Tibial artery (tissue), 4 donors: Measurements from ENCODE around the gene KRTAP3-2.

ENCODE experiments used
- DNase-seq, 2 donors: peaks; one replicate each; pipeline ENCODE4 v3.0.0-alpha.2; 2019
- H3K27ac ChIP-seq, 2 donors: fragments of 200-600 bp; sonication (generic) in 1 of 2; 1 replicate in 1 of 2; 2 replicates in 1 of 2; pipeline ENCODE4 v1.5.1; 2018 to 2019; ENCODE audit warnings: mild to moderate bottlenecking in 1 of 2
- H3K27me3 ChIP-seq, 2 donors: fragments of 200-600 bp; sonication (generic) in 1 of 2; one replicate each; pipeline versions ENCODE4 v1.5.1 to v1.6.0; 2016 to 2019
- H3K36me3 ChIP-seq, 3 donors: fragments of 200-600 bp; sonication (generic) in 2 of 3; one replicate each; pipeline ENCODE4 v1.5.1; 2016 to 2019; ENCODE audit warnings: mild to moderate bottlenecking in 2 of 3
- H3K4me1 ChIP-seq, 4 donors: fragments of 200-600 bp; sonication (generic) in 2 of 4; 1 replicate in 3 of 4; 2 replicates in 1 of 4; pipeline ENCODE4 v1.5.1; 2016 to 2019
- H3K4me3 ChIP-seq, 2 donors: fragments of 200-600 bp; sonication (generic) in 1 of 2; 1 replicate in 1 of 2; 2 replicates in 1 of 2; pipeline ENCODE4 v1.5.1; 2018 to 2019; ENCODE audit warnings: mild to moderate bottlenecking in 2 of 2
- H3K9me3 ChIP-seq, 3 donors: fragments of 200-600 bp; sonication (generic) in 1 of 3; one replicate each; pipeline ENCODE4 v1.5.1; 2016 to 2019
- intact Hi-C: fragments of 100-400 bp; cut with DNase I; formaldehyde crosslinking; loops from one replicate; pipeline ENCODE4 v1.15.0; 2023; ENCODE audit warnings: low total_unique reads
- TF ChIP-seq, protein P1 (sequence below), 2 experiments: fragments of 200-600 bp in 1 of 2; fragments of 450-650 bp in 1 of 2; IDR thresholded peaks; one replicate each; pipeline ENCODE4 v1.5.1; 2017 to 2019; ENCODE audit warnings: antibody characterized with exemption in 2 of 2, mild to moderate bottlenecking in 1 of 2, moderate library complexity in 1 of 2

Gene KRTAP3-2

DNA sequence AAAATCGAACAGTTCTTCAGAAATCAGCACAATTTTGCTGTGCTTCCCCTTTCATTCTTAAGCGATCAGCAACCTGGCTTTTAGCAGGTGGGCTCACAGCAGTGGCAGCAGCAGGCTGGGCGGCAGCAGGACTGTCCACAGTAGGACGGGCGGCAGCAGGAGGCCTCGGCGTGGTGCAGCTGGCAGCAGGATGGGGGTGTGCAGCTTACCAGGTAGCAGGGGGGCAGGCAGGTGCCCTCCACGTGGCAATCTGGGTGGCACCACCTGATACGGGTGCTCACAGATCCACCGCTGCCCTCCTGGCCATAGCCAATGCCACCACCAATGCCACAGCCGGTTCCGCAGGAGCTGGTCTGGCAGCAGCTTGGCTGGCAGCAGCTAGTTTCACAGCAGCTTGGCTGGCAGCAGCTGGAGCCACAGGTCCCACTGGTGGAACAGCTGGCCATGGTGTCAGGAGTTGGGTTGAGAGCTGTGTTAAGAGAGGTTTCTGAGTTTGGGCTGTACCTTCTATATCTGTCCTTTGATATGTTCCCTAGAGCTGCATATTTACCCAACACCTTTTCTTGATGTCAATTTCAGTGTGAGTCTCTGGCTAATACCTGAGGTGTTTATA lies 30.0 kb upstream of the KRTAP3-2 start, which contains the start of gene KRTAP1-4:
KRTAP1-4 (minus strand) TSS at position 563 of the 613 bp plus-strand sequence; CDS start at position 446, 117 bp downstream.
- no peak for DNase-seq
- TF ChIP-seq, protein P1, sequence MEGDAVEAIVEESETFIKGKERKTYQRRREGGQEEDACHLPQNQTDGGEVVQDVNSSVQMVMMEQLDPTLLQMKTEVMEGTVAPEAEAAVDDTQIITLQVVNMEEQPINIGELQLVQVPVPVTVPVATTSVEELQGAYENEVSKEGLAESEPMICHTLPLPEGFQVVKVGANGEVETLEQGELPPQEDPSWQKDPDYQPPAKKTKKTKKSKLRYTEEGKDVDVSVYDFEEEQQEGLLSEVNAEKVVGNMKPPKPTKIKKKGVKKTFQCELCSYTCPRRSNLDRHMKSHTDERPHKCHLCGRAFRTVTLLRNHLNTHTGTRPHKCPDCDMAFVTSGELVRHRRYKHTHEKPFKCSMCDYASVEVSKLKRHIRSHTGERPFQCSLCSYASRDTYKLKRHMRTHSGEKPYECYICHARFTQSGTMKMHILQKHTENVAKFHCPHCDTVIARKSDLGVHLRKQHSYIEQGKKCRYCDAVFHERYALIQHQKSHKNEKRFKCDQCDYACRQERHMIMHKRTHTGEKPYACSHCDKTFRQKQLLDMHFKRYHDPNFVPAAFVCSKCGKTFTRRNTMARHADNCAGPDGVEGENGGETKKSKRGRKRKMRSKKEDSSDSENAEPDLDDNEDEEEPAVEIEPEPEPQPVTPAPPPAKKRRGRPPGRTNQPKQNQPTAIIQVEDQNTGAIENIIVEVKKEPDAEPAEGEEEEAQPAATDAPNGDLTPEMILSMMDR (IDR thresholded peaks at IDR 0.05): no peak
- H3K27ac ChIP-seq: no peak within 1 kb of the TSS
- no peaks in the 10 kb centered on the region for H3K36me3 ChIP-seq
- no peaks in the 10 kb centered on the region for H3K4me1 ChIP-seq
- H3K4me3 ChIP-seq: no peak within 1 kb of the TSS
- intact Hi-C loops: no loop called here
- H3K27me3 ChIP-seq: peaks cover 0 to 9% of the 10 kb centered on the region in 2 donors
- no peaks in the 10 kb centered on the region for H3K9me3 ChIP-seq

DNA sequence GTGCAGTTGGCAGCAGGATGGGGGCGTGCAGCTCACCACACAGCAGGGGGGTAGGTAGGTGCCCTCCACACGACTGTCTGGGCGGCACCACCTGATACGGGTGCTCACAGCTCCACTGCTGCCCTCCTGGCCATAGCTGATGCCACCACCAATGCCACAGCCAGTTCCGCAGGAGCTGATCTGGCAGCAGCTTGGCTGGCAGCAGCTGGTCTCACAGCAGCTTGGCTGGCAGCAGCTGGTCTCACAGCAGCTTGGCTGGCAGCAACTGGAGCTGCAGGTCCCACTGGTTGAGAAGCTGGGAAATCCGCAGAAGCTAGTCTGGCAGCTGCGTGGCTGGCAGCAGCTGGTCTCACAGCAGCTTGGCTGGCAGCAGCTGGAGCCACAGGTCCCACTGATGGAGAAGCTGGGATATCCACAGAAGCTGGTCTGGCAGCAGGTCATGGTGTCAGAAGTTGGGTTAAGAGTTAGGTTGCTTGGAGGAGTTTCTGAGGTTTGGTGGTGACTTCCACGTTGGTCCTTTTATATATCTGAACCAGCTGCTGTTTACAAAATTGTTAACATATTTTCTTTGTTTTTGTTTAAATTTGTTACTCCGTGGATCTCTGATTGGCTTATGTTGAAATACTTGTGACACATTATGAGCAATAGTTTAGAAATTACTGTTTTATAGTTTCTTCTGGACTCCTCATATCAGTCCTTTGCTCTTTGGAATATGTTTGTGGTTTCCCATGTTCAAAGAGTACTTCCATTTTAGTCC lies 27.2 kb upstream of the KRTAP3-2 start, which contains the start of gene KRTAP1-5:
KRTAP1-5 (minus strand) TSS at position 494 of the 757 bp plus-strand sequence; CDS start at position 441, 53 bp downstream.
- H3K27ac ChIP-seq: no peak within 1 kb of the TSS
- DNase-seq: no peak
- H3K9me3 ChIP-seq: no peaks in the 10 kb centered on the region
- no peaks in the 10 kb centered on the region for H3K4me1 ChIP-seq
- H3K36me3 ChIP-seq: no peaks in the 10 kb centered on the region
- intact Hi-C loops: no loop called here
- peaks cover 0 to 9% of the 10 kb centered on the region in 2 donors for H3K27me3 ChIP-seq
- no peak within 1 kb of the TSS for H3K4me3 ChIP-seq
- TF ChIP-seq, protein P1 (IDR thresholded peaks at IDR 0.05): no peak

DNA sequence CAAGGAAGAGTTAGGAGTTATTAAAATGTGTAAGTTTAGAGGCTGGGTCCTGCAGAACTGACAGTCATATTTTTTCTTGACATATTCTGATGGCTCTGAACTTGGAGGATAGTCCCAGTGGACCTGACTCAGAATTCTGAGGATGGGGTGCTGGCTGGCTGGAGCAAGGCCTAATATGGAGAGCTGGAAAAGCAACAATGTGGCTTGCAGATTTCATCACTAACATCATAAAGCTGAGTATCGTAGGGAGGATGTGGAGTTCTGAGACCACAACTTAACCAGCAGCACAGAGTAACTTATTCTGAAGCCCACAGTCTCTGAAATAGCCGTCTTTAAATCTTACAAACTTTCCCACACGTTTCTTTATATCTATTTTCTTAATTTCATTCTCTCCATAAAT lies 25.0 kb upstream of the KRTAP3-2 start:
- Histone ChIP-seq H3K27ac (no peak overlapping the region), H3K4me1 (no peaks in the 10 kb centered on the region), H3K36me3 (no peaks in the 10 kb centered on the region), H3K4me3 (no peak overlapping the region), H3K27me3 (peaks cover 0 to 2% of the 10 kb centered on the region in 2 donors), H3K9me3 (no peaks in the 10 kb centered on the region)
- no peak for DNase-seq
- intact Hi-C loops: no loop called here
- TF ChIP-seq, protein P1 (IDR thresholded peaks at IDR 0.05): no peak

DNA sequence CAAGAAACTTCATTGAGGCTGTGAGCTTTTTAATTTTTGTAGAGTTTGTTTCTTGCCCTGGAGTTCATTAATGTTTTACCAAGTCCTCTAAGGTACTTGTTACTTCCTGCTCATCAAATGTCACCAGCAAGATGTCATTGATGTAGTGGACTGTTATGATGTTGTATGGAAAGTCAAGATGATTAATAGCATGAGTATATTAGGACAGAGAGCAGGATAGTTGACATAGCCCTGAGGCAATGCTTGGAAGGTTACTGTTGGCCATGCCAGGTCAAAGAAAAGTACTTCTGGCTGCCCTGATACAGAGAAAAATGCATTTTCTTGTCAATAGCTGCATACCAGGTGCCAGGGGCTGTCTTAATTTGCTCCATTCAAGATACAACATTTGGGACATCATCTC lies 20.6 kb upstream of the KRTAP3-2 start:
- no peaks in the 10 kb centered on the region for H3K9me3 ChIP-seq
- H3K27ac ChIP-seq: no peak overlapping the region
- TF ChIP-seq, protein P1 (IDR thresholded peaks at IDR 0.05): no peak
- no peaks in the 10 kb centered on the region for H3K27me3 ChIP-seq
- H3K36me3 ChIP-seq: no peaks in the 10 kb centered on the region
- intact Hi-C loops: no loop called here
- no peaks in the 10 kb centered on the region for H3K4me1 ChIP-seq
- DNase-seq: no peak
- no peak overlapping the region for H3K4me3 ChIP-seq

DNA sequence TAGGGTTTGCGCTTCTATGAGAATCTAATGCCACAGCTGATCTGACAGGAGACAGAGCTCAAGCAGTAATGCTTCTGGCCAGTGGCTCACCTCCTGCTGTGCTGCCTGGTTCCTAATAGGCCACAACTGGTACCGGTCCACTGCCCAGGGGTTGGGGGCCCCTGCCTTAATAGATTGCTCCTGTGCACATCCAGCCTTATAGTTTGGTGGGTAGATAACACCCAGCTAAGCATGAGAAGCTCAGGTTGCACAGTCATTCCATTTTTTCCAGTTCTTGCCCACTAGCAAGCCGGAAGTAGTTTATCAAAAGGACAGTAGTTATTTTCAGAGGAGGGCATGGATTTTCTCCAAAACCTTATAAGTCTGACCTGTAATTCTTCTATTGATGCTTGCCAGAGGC lies 19.7 kb upstream of the KRTAP3-2 start:
- H3K4me1 ChIP-seq: no peaks in the 10 kb centered on the region
- intact Hi-C loops: no loop called here
- no peaks in the 10 kb centered on the region for H3K36me3 ChIP-seq
- TF ChIP-seq, protein P1 (IDR thresholded peaks at IDR 0.05): no peak
- no peaks in the 10 kb centered on the region for H3K9me3 ChIP-seq
- no peak overlapping the region for H3K27ac ChIP-seq
- no peaks in the 10 kb centered on the region for H3K27me3 ChIP-seq
- DNase-seq: no peak
- no peak overlapping the region for H3K4me3 ChIP-seq
